Measurements from ENCODE around the gene GGTA1. TPM values are rescaled to one million over a fixed set of nuclear protein-coding genes. Genes with fewer than 3 reads are reported as not detected.

Gene GGTA1
- total and polyA plus RNA-seq, 2 of the 8 experiments (the other 6 are each of a cell fraction or from before 2014, with no cell fraction given): not detected

DNA sequence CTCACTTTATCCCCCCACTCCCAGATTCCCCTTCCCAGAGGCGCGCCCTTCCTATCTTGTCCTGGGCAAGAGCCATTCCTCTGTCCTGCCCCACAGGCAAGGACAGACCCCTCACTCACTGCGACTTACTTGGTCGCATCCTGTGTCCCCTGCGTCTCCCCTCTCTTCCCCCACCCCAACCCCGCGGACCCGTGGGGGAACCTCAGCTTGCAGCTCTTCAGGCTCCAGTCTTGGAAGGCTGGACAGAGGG lies 542 bp downstream of the GGTA1 start:
- Histone ChIP-seq H3K27me3 (replicated peaks in 1 of 4; ENCODE audit: control insufficient read depth in 3 of 4, extremely low read depth in 1 of 4, insufficient read depth in 3 of 4, low read length in 3 of 4) (peaks cover 20 to 47% (median 36%) of the 10 kb centered on the region in 4 experiments), H3K4me2 (ENCODE audit: insufficient read depth in 1 of 2, low read depth in 2 of 2, low read length in 2 of 2) (peak overlapping the region; percentile 74 to 99), H3K4me1 (replicated peaks in 1 of 4; ENCODE audit: control insufficient read depth in 3 of 4, insufficient read depth in 4 of 4, low read length in 3 of 4) (peaks cover 0 to 20% (median 4%) of the 10 kb centered on the region in 4 experiments; a peak in 6 of 7 replicates), H3K23ac (ENCODE audit: insufficient read length) (no peak overlapping the region), H4K8ac (ENCODE audit: extremely low read depth, insufficient read depth, low read length) (no peak overlapping the region), H3K9ac (replicated peaks in 1 of 4; ENCODE audit: extremely low read depth in 1 of 4, low read depth in 3 of 4, low read length in 3 of 4) (no peak overlapping the region), H3K36me3 (ENCODE audit: control insufficient read depth in 2 of 4, insufficient read depth in 4 of 4, low read length in 3 of 4) (no peaks in the 10 kb centered on the region), H3K4ac (replicated peaks; ENCODE audit: insufficient read length, low read depth, low read length) (no peak overlapping the region), H4K91ac (replicated peaks; ENCODE audit: insufficient read length, low read length) (no peak overlapping the region), H3K9me3 (ENCODE audit: insufficient read depth in 2 of 2, low read depth in 1 of 2, low read length in 1 of 2) (no peaks in the 10 kb centered on the region; a peak in 1 of 4 replicates), H4K5ac (ENCODE audit: insufficient read length, low read depth, low read length) (no peak overlapping the region), H2BK20ac (ENCODE audit: low read length) (no peak overlapping the region), H3K27ac (ENCODE audit: low read depth, low read length) (no peak overlapping the region), H2AK5ac (ENCODE audit: low read depth, low read length) (no peak overlapping the region), H2BK120ac (replicated peaks; ENCODE audit: low read depth, low read length) (no peak overlapping the region), H3K18ac (ENCODE audit: extremely low read depth, low read length) (no peak overlapping the region; the same call in 1 of the 2 replicates), H3K4me3 (ENCODE audit: extremely low read depth in 1 of 4, insufficient read depth in 2 of 4, low read depth in 3 of 4, low read length in 4 of 4) (peak overlapping the region; percentile 37 to 64 (median 56)), H2AFZ (ENCODE audit: low read length) (peak overlapping the region; percentile 71; the same call in 1 of the 2 replicates), H4K20me1 (replicated peaks in 1 of 2; ENCODE audit: control insufficient read depth in 1 of 2, insufficient read depth in 2 of 2, low read length in 2 of 2) (peaks cover 0 to 3% of the 10 kb centered on the region in 2 experiments), H2BK5ac (ENCODE audit: low read depth, low read length) (no peak overlapping the region), H3K79me2 (ENCODE audit: control insufficient read depth in 1 of 2, insufficient read depth in 2 of 2, low read length in 2 of 2) (no peaks in the 10 kb centered on the region), H3K23me2 (ENCODE audit: low read depth, low read length) (peaks cover 15% of the 10 kb centered on the region; the same call in 1 of the 2 replicates), H3K14ac (ENCODE audit: insufficient read length) (no peak overlapping the region), H3K56ac (replicated peaks; ENCODE audit: insufficient read length, low read depth, low read length) (no peak overlapping the region), H2BK15ac (ENCODE audit: low read length) (peak overlapping the region; percentile 29; the same call in 1 of the 2 replicates), H3K79me1 (ENCODE audit: low read depth, low read length) (no peaks in the 10 kb centered on the region), H2BK12ac (ENCODE audit: low read depth, low read length) (no peak overlapping the region)
- no peak for DNase-seq (ENCODE audit: low read depth in 1 of 2, low spot score in 2 of 2)
- TF ChIP-seq MAX (IDR thresholded peaks at IDR 0.05): no peak
- TF ChIP-seq RNF2 (IDR thresholded peaks at IDR 0.05; ENCODE audit: borderline replicate concordance, low read depth, low read length, missing control alignments, poor library complexity, severe bottlenecking): peak; percentile 29
- no peak for FAIRE-seq
- POLR2A ChIA-PET (ENCODE audit: partially characterized antibody): interaction anchor here (1.7 kb wide), 1 partner anchor 38 kb away, joined by 3 read pairs; no protein-coding TSS in a partner anchor
- WGBS, 2 experiments (ENCODE audit: extremely low coverage in 1 of 2, insufficient coverage in 1 of 2, insufficient read length in 1 of 2, insufficient replicate concordance in 2 of 2, low coverage in 1 of 2, low lambda C conversion rate in 2 of 2, missing lambda C conversion rate in 1 of 2): 11% methylated on average over 2 of the region's 8 CpGs; no CpG with 5 or more reads in 1 of the 2 experiments
- CTCF ChIA-PET (ENCODE audit: partially characterized antibody): interaction anchor here (1.0 to 5.5 kb wide), 6 partner anchors 9 to 436 kb away, joined by 3 to 38 read pairs (median 4); no protein-coding TSS in a partner anchor

All from H1 (cell line).